HEK293 (cell line): ENCODE results near the gene CCBE1.

Experiments used
- CTCF ChIA-PET: fragments of 350-600 bp; formaldehyde crosslinking; extraction: SDS; loops from one replicate; lab custom pipeline; 2021; ENCODE audit warnings: antibody characterized with exemption; lab: Yijun Ruan, JAX
- POLR2A ChIA-PET: fragments of 300-600 bp; formaldehyde crosslinking; extraction: SDS; loops from one replicate; lab custom pipeline; 2020; ENCODE audit warnings: antibody characterized with exemption, inconsistent platforms; lab: Yijun Ruan, JAX
- H3K27ac ChIP-seq: fragments of 200-500 bp; sonication (Bioruptor generic); 2 replicates; pipeline ENCODE4 v1.5.1; 2014; ENCODE audit warnings: low read depth, low read length, control low read depth, inconsistent platforms; ENCODE audit errors: extremely low read depth
- H3K36me3 ChIP-seq, 2 experiments: fragments of 200-500 bp in 1 of 2; sonication (Bioruptor generic) in 1 of 2; 1 replicate in 1 of 2; 2 replicates in 1 of 2; pipeline ENCODE4 v1.5.1; 2014 to 2017; ENCODE audit warnings: inconsistent platforms in 2 of 2, low read length in 2 of 2; ENCODE audit not compliant: control insufficient read depth in 2 of 2, insufficient read depth in 1 of 2
- H3K4me1 ChIP-seq: fragments of 200-500 bp; sonication (Bioruptor generic); 2 replicates; pipeline ENCODE4 v1.5.1; 2014; ENCODE audit warnings: mild to moderate bottlenecking, low read length, inconsistent platforms; ENCODE audit not compliant: control insufficient read depth, insufficient read depth
- H3K4me3 ChIP-seq: 2 replicates; pipeline ENCODE4 v1.5.1; 2011; ENCODE audit warnings: low read depth, mild to moderate bottlenecking, control low read depth, low read length, moderate library complexity
- H3K9me3 ChIP-seq: fragments of 200-500 bp; sonication (Bioruptor generic); 2 replicates; pipeline ENCODE4 v1.5.1; 2014; ENCODE audit warnings: low read depth, low read length, inconsistent platforms; ENCODE audit not compliant: control insufficient read depth, insufficient read depth
- ATF2 ChIP-seq: fragments of 450-650 bp; formaldehyde crosslinking; IDR thresholded peaks from 2 replicates; pipeline ENCODE4 v1.5.1; 2016; ENCODE audit warnings: missing biosample characterization, missing genetic modification characterization, low read depth
- FEZF1 ChIP-seq: fragments of 450-650 bp; formaldehyde crosslinking; IDR thresholded peaks from 2 replicates; pipeline ENCODE4 v1.5.1; 2016; ENCODE audit warnings: missing biosample characterization, missing genetic modification characterization
- GLIS2 ChIP-seq: fragments of 450-650 bp; formaldehyde crosslinking; IDR thresholded peaks from 2 replicates; pipeline ENCODE4 v1.5.1; 2016; ENCODE audit warnings: missing biosample characterization, missing genetic modification characterization
- OSR2 ChIP-seq: fragments of 450-650 bp; formaldehyde crosslinking; IDR thresholded peaks from 2 replicates; pipeline ENCODE4 v1.5.1; 2016; ENCODE audit warnings: missing biosample characterization, missing genetic modification characterization
- SALL2 ChIP-seq: fragments of 450-650 bp; formaldehyde crosslinking; IDR thresholded peaks from 2 replicates; pipeline ENCODE4 v1.5.0; 2017; ENCODE audit warnings: missing biosample characterization, mild to moderate bottlenecking, missing genetic modification characterization, borderline replicate concordance
- SCRT2 ChIP-seq: fragments of 450-650 bp; formaldehyde crosslinking; IDR thresholded peaks from 2 replicates; pipeline ENCODE4 v1.5.1; 2016; ENCODE audit warnings: missing biosample characterization, missing genetic modification characterization
- TRIM28 ChIP-seq: IDR thresholded peaks from 2 replicates; pipeline ENCODE4 v1.6.1; 2011; ENCODE audit warnings: low read length, control low read depth, borderline replicate concordance
- ZBTB17 ChIP-seq: fragments of 450-650 bp; formaldehyde crosslinking; IDR thresholded peaks from 2 replicates; pipeline ENCODE4 v1.5.1; 2016; ENCODE audit warnings: missing biosample characterization, missing genetic modification characterization
- ZBTB21 ChIP-seq: fragments of 450-650 bp; formaldehyde crosslinking; IDR thresholded peaks from 2 replicates; pipeline ENCODE4 v1.5.1; 2017; ENCODE audit warnings: missing biosample characterization, missing genetic modification characterization
- ZBTB48 ChIP-seq: fragments of 450-650 bp; formaldehyde crosslinking; IDR thresholded peaks from 2 replicates; pipeline ENCODE4 v1.5.1; 2016; ENCODE audit warnings: missing biosample characterization, missing genetic modification characterization
- ZNF132 ChIP-seq: fragments of 450-650 bp; formaldehyde crosslinking; IDR thresholded peaks from 2 replicates; pipeline ENCODE4 v1.5.1; 2017; ENCODE audit warnings: missing biosample characterization, missing genetic modification characterization, borderline replicate concordance
- ZNF175 ChIP-seq: fragments of 450-650 bp; formaldehyde crosslinking; IDR thresholded peaks from 2 replicates; pipeline ENCODE4 v1.5.1; 2016; ENCODE audit warnings: missing biosample characterization, missing genetic modification characterization
- ZNF24 ChIP-seq: fragments of 450-650 bp; formaldehyde crosslinking; IDR thresholded peaks from 2 replicates; pipeline ENCODE4 v1.5.1; 2016; ENCODE audit warnings: missing biosample characterization, missing genetic modification characterization
- ZNF324 ChIP-seq: fragments of 450-650 bp; formaldehyde crosslinking; IDR thresholded peaks from 2 replicates; pipeline ENCODE4 v1.5.1; 2016; ENCODE audit warnings: missing biosample characterization, missing genetic modification characterization
- ZNF335 ChIP-seq: fragments of 450-650 bp; formaldehyde crosslinking; conservative IDR thresholded peaks from 2 replicates; pipeline ENCODE4 v1.5.1; 2016; ENCODE audit warnings: missing biosample characterization, missing genetic modification characterization
- ZNF362 ChIP-seq: fragments of 450-650 bp; formaldehyde crosslinking; IDR thresholded peaks from 2 replicates; pipeline ENCODE4 v1.5.1; 2016; ENCODE audit warnings: missing biosample characterization, missing genetic modification characterization
- ZNF394 ChIP-seq: fragments of 450-650 bp; formaldehyde crosslinking; IDR thresholded peaks from 2 replicates; pipeline ENCODE4 v1.5.1; 2016; ENCODE audit warnings: missing biosample characterization, missing genetic modification characterization, mild to moderate bottlenecking, moderate library complexity, borderline replicate concordance
- ZNF473 ChIP-seq: fragments of 450-650 bp; formaldehyde crosslinking; IDR thresholded peaks from 2 replicates; pipeline ENCODE4 v1.5.1; 2017; ENCODE audit warnings: missing biosample characterization, missing genetic modification characterization
- ZNF488 ChIP-seq: fragments of 450-650 bp; formaldehyde crosslinking; IDR thresholded peaks from 2 replicates; pipeline ENCODE4 v1.5.1; 2016; ENCODE audit warnings: missing biosample characterization, missing genetic modification characterization
- ZNF560 ChIP-seq: fragments of 450-650 bp; formaldehyde crosslinking; IDR thresholded peaks from 2 replicates; pipeline ENCODE4 v1.5.1; 2017; ENCODE audit warnings: missing biosample characterization, missing genetic modification characterization, borderline replicate concordance
- ZNF629 ChIP-seq: fragments of 450-650 bp; formaldehyde crosslinking; IDR thresholded peaks from 2 replicates; pipeline ENCODE4 v1.5.1; 2017; ENCODE audit warnings: missing biosample characterization, missing genetic modification characterization
- ZNF776 ChIP-seq: fragments of 450-650 bp; formaldehyde crosslinking; IDR thresholded peaks from 2 replicates; pipeline ENCODE4 v1.5.0; 2017; ENCODE audit warnings: missing biosample characterization, missing genetic modification characterization, borderline replicate concordance
- ZSCAN18 ChIP-seq: fragments of 450-650 bp; formaldehyde crosslinking; IDR thresholded peaks from 2 replicates; pipeline ENCODE4 v1.5.1; 2016; ENCODE audit warnings: missing biosample characterization, missing genetic modification characterization
- ZSCAN30 ChIP-seq: fragments of 450-650 bp; IDR thresholded peaks from 2 replicates; pipeline ENCODE4 v1.5.1; 2018; ENCODE audit warnings: missing biosample characterization, mild to moderate bottlenecking, missing genetic modification characterization, moderate library complexity

Gene CCBE1

GRCh38 chr18:59454909-59455727 lies 242.1 kb downstream of the CCBE1 start (continued):
- TF ChIP-seq ZNF335 (tag by site-specific recombination) (peak; percentile 98), ZNF776 (peak; percentile 84), SALL2 (tag by site-specific recombination) (no peak), ZBTB21 (tag by site-specific recombination) (peak; percentile 64), ZNF560 (tag by site-specific recombination) (no peak), GLIS2 (tag by site-specific recombination) (peak; percentile 64), ZNF473 (tag by site-specific recombination) (no peak), ZNF488 (tag by site-specific recombination) (peak; percentile 99), ZNF132 (no peak), ZNF394 (tag by site-specific recombination) (peak; percentile 96), ZNF362 (tag by site-specific recombination) (no peak), ZSCAN18 (tag by site-specific recombination) (peak; percentile 71), ZSCAN30 (peak; percentile 98), ZNF324 (tag by site-specific recombination) (peak; percentile 85), ZNF24 (tag by site-specific recombination) (peak; percentile 97)

- POLR2A ChIA-PET = no interaction called here
These were observed 243.7 kb downstream of the CCBE1 start for GRCh38 chr18:59453468-59453961.

More at GRCh38 chr18:59453468-59453961, 243.7 kb downstream of the CCBE1 start:
- Histone ChIP-seq H3K9me3 (no peaks in the 10 kb centered on the region), H3K4me1 (peaks cover 23% of the 10 kb centered on the region), H3K4me3 (no peak overlapping the region), H3K27ac (no peak overlapping the region), H3K36me3 (no peaks in the 10 kb centered on the region)
- TF ChIP-seq OSR2 (tag by site-specific recombination) (peak; percentile 95), ZNF629 (tag by site-specific recombination) (0 out of 2 replicates have a peak, but pooled peaks have one; percentile 32), ZBTB17 (tag by site-specific recombination) (no peak), FEZF1 (peak; percentile 81), SCRT2 (tag by site-specific recombination) (peak; percentile 84), ZNF175 (tag by site-specific recombination) (no peak), ZBTB48 (tag by site-specific recombination) (peak; percentile 30; the same call in 1 of the 2 replicates), TRIM28 (peak; percentile 58; the same call in 1 of the 2 replicates), ATF2 (tag by site-specific recombination) (peak; percentile 66)
- CTCF ChIA-PET = interaction anchor here (0.6 to 1.9 kb wide), 8 partner anchors 9 to 1535 kb away, joined by 3 to 6 read pairs (median 4); no protein-coding TSS in a partner anchor
